ENCODE measurements around the gene RAP2A. TPM values are rescaled to one million over a fixed set of nuclear protein-coding genes. Genes with fewer than 3 reads are reported as not detected.

The RAP2A gene
- 9.1 and 12.2 TPM in 2 replicates for total RNA-seq

GRCh38 chr13:97433727-97434396, at the start of gene RAP2A:
TSS of gene RAP2A (plus strand) at chr13:97434169. CDS start at chr13:97434471, 302 bp downstream.

Other genes with a start within 250 kb of the RAP2A start
- 41.8 and 44.2 TPM in 2 replicates for gene MBNL2, start 211.8 kb upstream of the RAP2A start, total RNA-seq

Data from mesangial cell (primary cell).